Endodermal cell (in vitro differentiated cells): ENCODE measurements around the gene C14orf119. TPM values are rescaled to one million over a fixed set of nuclear protein-coding genes. Genes with fewer than 3 reads are reported as not detected.
A peak's percentile ranks its signal among the peaks of the same experiment; 100 is the strongest.

Experiments used
- DNase-seq: peaks from one replicate; pipeline ENCODE4 v3.0.0-alpha.2; 2017
- H3K27ac ChIP-seq: 2 replicates; pipeline ENCODE4 v1.5.1; 2013; ENCODE audit warnings: mild to moderate bottlenecking, low read depth, low read length, moderate library complexity
- H3K27me3 ChIP-seq: 2 replicates; pipeline ENCODE4 v1.6.1; 2013; ENCODE audit warnings: mild to moderate bottlenecking, low read length, moderate library complexity; ENCODE audit not compliant: insufficient read depth, control insufficient read depth, poor library complexity, severe bottlenecking
- H3K36me3 ChIP-seq: 2 replicates; pipeline ENCODE4 v1.7.0; 2013; ENCODE audit warnings: mild to moderate bottlenecking, low read length, moderate library complexity; ENCODE audit not compliant: control insufficient read depth, insufficient read depth
- H3K4me1 ChIP-seq: one replicate; pipeline ENCODE4 v1.7.0; 2013; ENCODE audit warnings: low read length; ENCODE audit not compliant: control insufficient read depth, insufficient read depth
- H3K4me3 ChIP-seq: 2 replicates; pipeline ENCODE4 v1.5.1; 2013; ENCODE audit warnings: mild to moderate bottlenecking, low read length, moderate library complexity
- H3K9ac ChIP-seq: 2 replicates; pipeline ENCODE4 v1.6.1; 2013; ENCODE audit warnings: mild to moderate bottlenecking, low read length, moderate library complexity; ENCODE audit not compliant: poor library complexity, severe bottlenecking; ENCODE audit errors: extremely low read depth
- H3K9me3 ChIP-seq: 2 replicates; pipeline ENCODE4 v1.6.1; 2013; ENCODE audit warnings: mild to moderate bottlenecking, low read length, moderate library complexity; ENCODE audit not compliant: control insufficient read depth
- H3K27ac Mint-ChIP-seq: 2 replicates; pipeline ENCODE4 v1.8.0; 2020; ENCODE audit warnings: mixed read lengths
- H3K27me3 Mint-ChIP-seq: 2 replicates; pipeline ENCODE4 v1.8.0; 2021; ENCODE audit warnings: mild to moderate bottlenecking, mixed read lengths; ENCODE audit not compliant: insufficient read depth
- H3K36me3 Mint-ChIP-seq: 2 replicates; pipeline ENCODE4 v1.8.0; 2020; ENCODE audit warnings: low read depth, mixed read lengths
- H3K4me1 Mint-ChIP-seq: 2 replicates; pipeline ENCODE4 v1.8.0; 2020; ENCODE audit warnings: mixed read lengths
- H3K4me3 Mint-ChIP-seq: 2 replicates; pipeline ENCODE4 v1.8.0; 2020; ENCODE audit warnings: mild to moderate bottlenecking, moderate library complexity, mixed read lengths
- H3K9me3 Mint-ChIP-seq: 2 replicates; pipeline ENCODE4 v1.8.0; 2020; ENCODE audit warnings: mild to moderate bottlenecking, mixed read lengths
- CTCF ChIP-seq: fragments of 200-600 bp; sonication (generic); conservative IDR thresholded peaks from 2 replicates; pipeline ENCODE4 v1.5.0; 2021; ENCODE audit warnings: antibody characterized with exemption, mild to moderate bottlenecking
- whole genome bisulfite sequencing, 2 experiments: methylation state at CpG; one replicate each; pipeline versions ENCODE4 v1.1.5 to v1.1.7; 2013; ENCODE audit warnings: missing lambda C conversion rate in 2 of 2, mixed read lengths in 1 of 2; ENCODE audit not compliant: insufficient coverage in 1 of 2, insufficient read length in 1 of 2; 5-methylcytosine and 5-hydroxymethylcytosine counted together
- total RNA-seq, 2 donors: library from RNA; stranded (reverse); fragmentation: NEBNext Ultra II Directional in 1 of 2; extraction: Animal tissue kit (Norgen Biotek cat#: 25700) in 1 of 2; gene quantifications; 2 replicates in 1 of 2; 3 replicates in 1 of 2; pipeline ENCODE4 v1.2.1, GENCODE V29; 2021

C14orf119 gene
- total RNA-seq, 2 donors from 2014 or later, result 76.7 to 82.9 TPM

GRCh38 chr14:23115039-23115731, 19.9 kb downstream of the C14orf119 start:
- H3K27me3 ChIP-seq, result peaks cover 12% of the 10 kb centered on the region
- no peak overlapping the region for H3K9ac ChIP-seq
- Mint-ChIP-seq H3K4me3 (no peak overlapping the region), H3K27me3 (peaks cover 18% of the 10 kb centered on the region), H3K9me3 (no peaks in the 10 kb centered on the region), H3K36me3 (no peaks in the 10 kb centered on the region), H3K4me1 (peaks cover 37% of the 10 kb centered on the region), H3K27ac (no peak overlapping the region)
- 93 to 97% methylated on average over 6 to 9 of the region's 10 CpGs for WGBS, 2 experiments
- no peak for TF ChIP-seq CTCF
- no peak overlapping the region for H3K27ac ChIP-seq
- no peaks in the 10 kb centered on the region for H3K36me3 ChIP-seq
- no peak overlapping the region for H3K4me3 ChIP-seq
- peaks cover 8% of the 10 kb centered on the region for H3K4me1 ChIP-seq
- DNase-seq, result peak; percentile 36
- H3K9me3 ChIP-seq, result no peaks in the 10 kb centered on the region

DNA sequence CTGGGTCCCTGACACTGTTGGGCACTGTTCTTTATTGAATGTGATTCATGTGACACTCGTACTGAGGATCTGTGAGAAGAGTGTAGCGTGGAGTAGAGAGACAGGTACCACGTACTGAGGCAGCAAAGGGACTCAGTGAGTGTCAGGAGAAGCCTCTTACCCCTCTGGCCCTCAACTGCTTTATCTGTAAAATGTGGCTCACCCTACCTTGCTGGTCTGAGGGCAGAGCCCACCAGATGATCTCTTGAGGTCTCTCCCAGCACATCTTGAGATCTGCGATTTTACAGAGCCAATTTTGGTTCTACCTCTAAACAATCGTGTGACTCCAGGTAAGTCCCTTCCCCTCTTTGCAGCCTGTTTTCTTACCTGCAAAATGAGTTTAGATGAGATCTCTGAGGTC, 20.6 kb downstream of the C14orf119 start:
- no peak overlapping the region for H3K4me3 Mint-ChIP-seq
- TF ChIP-seq CTCF, result no peak
- 89 to 93% methylated on average over 5 of the region's 5 CpGs for WGBS, 2 experiments
- peaks cover 18% of the 10 kb centered on the region for H3K27me3 Mint-ChIP-seq
- Histone ChIP-seq H3K4me1 (peaks cover 8% of the 10 kb centered on the region), H3K27me3 (peaks cover 4% of the 10 kb centered on the region), H3K4me3 (no peak overlapping the region), H3K9me3 (no peaks in the 10 kb centered on the region), H3K36me3 (no peaks in the 10 kb centered on the region), H3K9ac (no peak overlapping the region), H3K27ac (no peak overlapping the region)
- H3K4me1 Mint-ChIP-seq, result peaks cover 42% of the 10 kb centered on the region
- H3K27ac Mint-ChIP-seq, result no peak overlapping the region
- H3K9me3 Mint-ChIP-seq, result no peaks in the 10 kb centered on the region
- no peaks in the 10 kb centered on the region for H3K36me3 Mint-ChIP-seq
- DNase-seq, result no peak

- peaks cover 18% of the 10 kb centered on the region for H3K27me3 Mint-ChIP-seq
- H3K27me3 ChIP-seq, result no peaks in the 10 kb centered on the region
- H3K9me3 Mint-ChIP-seq, result no peaks in the 10 kb centered on the region
- no peak for TF ChIP-seq CTCF
- no peak overlapping the region for H3K4me3 ChIP-seq
- WGBS, 2 experiments, result 95 to 96% methylated on average over 25 to 32 of the region's 32 CpGs
- H3K36me3 Mint-ChIP-seq, result no peaks in the 10 kb centered on the region
- H3K4me3 Mint-ChIP-seq, result no peak overlapping the region
- H3K27ac ChIP-seq, result no peak overlapping the region
- peak; percentile 47 for DNase-seq
- H3K9me3 ChIP-seq, result no peaks in the 10 kb centered on the region
- peaks cover 12% of the 10 kb centered on the region for H3K4me1 ChIP-seq
- H3K36me3 ChIP-seq, result no peaks in the 10 kb centered on the region
- peaks cover 57% of the 10 kb centered on the region for H3K4me1 Mint-ChIP-seq
- H3K27ac Mint-ChIP-seq, result no peak overlapping the region
- H3K9ac ChIP-seq, result no peak overlapping the region
These were observed 22.2 kb downstream of the C14orf119 start for GRCh38 chr14:23117371-23118020.
